HL-60 (cell line): ENCODE data around the gene LGR4.

ENCODE experiments used
- GABPA ChIP-seq: IDR thresholded peaks from 2 replicates; pipeline ENCODE4 v1.6.1; 2012; ENCODE audit warnings: low read depth
- POLR2AphosphoS5 ChIP-seq: IDR thresholded peaks from 2 replicates; pipeline ENCODE4 v1.6.1; 2012; ENCODE audit warnings: low read depth
- TF ChIP-seq, protein P1 (sequence below): IDR thresholded peaks from one replicate; pipeline ENCODE4 v1.5.1; 2011; ENCODE audit warnings: low read length, control low read depth, inconsistent platforms; ENCODE audit not compliant: insufficient read depth

DNA sequence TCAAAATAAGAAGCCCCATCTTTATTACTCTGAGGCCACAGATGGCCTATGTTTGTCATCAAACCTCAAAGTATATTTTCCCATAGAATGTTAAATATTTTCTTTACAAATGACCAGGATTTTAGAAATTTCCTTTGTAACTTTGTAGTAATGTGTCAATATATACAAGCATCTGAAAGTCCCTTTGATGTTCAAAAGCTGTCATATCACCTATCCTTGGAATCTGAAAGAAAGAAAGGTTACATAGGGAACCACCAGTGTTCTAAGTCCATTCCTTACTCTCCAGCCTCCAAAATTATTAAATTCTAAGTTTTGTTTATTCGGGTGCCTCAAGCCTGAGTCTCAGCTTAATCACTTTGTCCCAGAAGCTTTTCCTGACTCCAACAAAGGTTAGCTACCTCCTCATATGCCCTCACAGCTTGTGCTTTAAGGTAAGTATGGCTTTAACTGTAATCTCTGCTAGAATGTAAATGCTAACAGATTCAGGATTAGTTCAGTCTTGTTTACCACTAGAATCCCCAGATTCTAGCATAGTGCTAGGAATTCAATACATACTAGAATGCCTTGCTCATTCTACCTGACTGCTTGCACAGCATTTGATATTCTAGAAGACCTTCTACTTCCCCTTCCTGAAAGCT is 141.8 kb downstream of the LGR4 start:
- TF ChIP-seq, protein P1, sequence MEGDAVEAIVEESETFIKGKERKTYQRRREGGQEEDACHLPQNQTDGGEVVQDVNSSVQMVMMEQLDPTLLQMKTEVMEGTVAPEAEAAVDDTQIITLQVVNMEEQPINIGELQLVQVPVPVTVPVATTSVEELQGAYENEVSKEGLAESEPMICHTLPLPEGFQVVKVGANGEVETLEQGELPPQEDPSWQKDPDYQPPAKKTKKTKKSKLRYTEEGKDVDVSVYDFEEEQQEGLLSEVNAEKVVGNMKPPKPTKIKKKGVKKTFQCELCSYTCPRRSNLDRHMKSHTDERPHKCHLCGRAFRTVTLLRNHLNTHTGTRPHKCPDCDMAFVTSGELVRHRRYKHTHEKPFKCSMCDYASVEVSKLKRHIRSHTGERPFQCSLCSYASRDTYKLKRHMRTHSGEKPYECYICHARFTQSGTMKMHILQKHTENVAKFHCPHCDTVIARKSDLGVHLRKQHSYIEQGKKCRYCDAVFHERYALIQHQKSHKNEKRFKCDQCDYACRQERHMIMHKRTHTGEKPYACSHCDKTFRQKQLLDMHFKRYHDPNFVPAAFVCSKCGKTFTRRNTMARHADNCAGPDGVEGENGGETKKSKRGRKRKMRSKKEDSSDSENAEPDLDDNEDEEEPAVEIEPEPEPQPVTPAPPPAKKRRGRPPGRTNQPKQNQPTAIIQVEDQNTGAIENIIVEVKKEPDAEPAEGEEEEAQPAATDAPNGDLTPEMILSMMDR = no peak
- TF ChIP-seq POLR2AphosphoS5 = no peak
- TF ChIP-seq GABPA = no peak
